Large intestine (tissue), 12 donors: Measurements from ENCODE around the gene INVS. TPM values are rescaled to one million over a fixed set of nuclear protein-coding genes. Genes with fewer than 3 reads are reported as not detected.
A peak's percentile ranks its signal among the peaks of the same experiment; 100 is the strongest.
"Not testable (repeated sequence)": the region's sequence is repeated elsewhere in the genome, so short reads cannot be mapped to it uniquely, and the experiment has no call there.

Experiments
- DNase-seq, 2 donors: peaks; one replicate each; pipeline versions ENCODE4 v3.0.0 to v3.0.0-alpha.2; 2013
- H3K27ac ChIP-seq: one replicate; pipeline ENCODE4 v1.5.1; 2013; ENCODE audit warnings: low read length
- H3K27me3 ChIP-seq: 2 replicates; pipeline ENCODE4 v1.6.1; 2013; ENCODE audit warnings: low read length; ENCODE audit not compliant: control insufficient read depth, insufficient read depth
- H3K36me3 ChIP-seq: 2 replicates; pipeline ENCODE4 v1.6.1; 2013; ENCODE audit warnings: low read length; ENCODE audit not compliant: control insufficient read depth, insufficient read depth
- H3K4me1 ChIP-seq: one replicate; pipeline ENCODE4 v1.6.1; 2013; ENCODE audit warnings: low read length; ENCODE audit not compliant: control insufficient read depth, insufficient read depth
- H3K4me3 ChIP-seq: one replicate; pipeline ENCODE4 v1.5.1; 2013; ENCODE audit warnings: low read length
- H3K9me3 ChIP-seq: one replicate; pipeline ENCODE4 v1.6.1; 2013; ENCODE audit warnings: mild to moderate bottlenecking, low read depth, low read length, moderate library complexity; ENCODE audit not compliant: control insufficient read depth
- WGBS: methylation state at CpG from one replicate; pipeline ENCODE4 v1.1.5; 2013; ENCODE audit warnings: low lambda C conversion rate; ENCODE audit not compliant: insufficient coverage; 5-methylcytosine and 5-hydroxymethylcytosine counted together
- long read RNA-seq, 11 donors: transcript quantifications; one replicate each; lab custom pipeline, GENCODE V29; 2026
- polyA plus RNA-seq: library from polyadenylated mRNA; unstranded; fragments of 120-200 nt; gene quantifications from one replicate; pipeline ENCODE4 v1.2.1, GENCODE V29; 2013

INVS gene, protein sequence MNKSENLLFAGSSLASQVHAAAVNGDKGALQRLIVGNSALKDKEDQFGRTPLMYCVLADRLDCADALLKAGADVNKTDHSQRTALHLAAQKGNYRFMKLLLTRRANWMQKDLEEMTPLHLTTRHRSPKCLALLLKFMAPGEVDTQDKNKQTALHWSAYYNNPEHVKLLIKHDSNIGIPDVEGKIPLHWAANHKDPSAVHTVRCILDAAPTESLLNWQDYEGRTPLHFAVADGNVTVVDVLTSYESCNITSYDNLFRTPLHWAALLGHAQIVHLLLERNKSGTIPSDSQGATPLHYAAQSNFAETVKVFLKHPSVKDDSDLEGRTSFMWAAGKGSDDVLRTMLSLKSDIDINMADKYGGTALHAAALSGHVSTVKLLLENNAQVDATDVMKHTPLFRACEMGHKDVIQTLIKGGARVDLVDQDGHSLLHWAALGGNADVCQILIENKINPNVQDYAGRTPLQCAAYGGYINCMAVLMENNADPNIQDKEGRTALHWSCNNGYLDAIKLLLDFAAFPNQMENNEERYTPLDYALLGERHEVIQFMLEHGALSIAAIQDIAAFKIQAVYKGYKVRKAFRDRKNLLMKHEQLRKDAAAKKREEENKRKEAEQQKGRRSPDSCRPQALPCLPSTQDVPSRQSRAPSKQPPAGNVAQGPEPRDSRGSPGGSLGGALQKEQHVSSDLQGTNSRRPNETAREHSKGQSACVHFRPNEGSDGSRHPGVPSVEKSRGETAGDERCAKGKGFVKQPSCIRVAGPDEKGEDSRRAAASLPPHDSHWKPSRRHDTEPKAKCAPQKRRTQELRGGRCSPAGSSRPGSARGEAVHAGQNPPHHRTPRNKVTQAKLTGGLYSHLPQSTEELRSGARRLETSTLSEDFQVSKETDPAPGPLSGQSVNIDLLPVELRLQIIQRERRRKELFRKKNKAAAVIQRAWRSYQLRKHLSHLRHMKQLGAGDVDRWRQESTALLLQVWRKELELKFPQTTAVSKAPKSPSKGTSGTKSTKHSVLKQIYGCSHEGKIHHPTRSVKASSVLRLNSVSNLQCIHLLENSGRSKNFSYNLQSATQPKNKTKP
- polyA plus RNA-seq: 15.8 TPM
- long read RNA-seq, donor 1, partial matches to known transcripts: 0 of 2 reads
- long read RNA-seq, donor 1, other reads (novel, unspliced or antisense): 0 of 2 reads
- long read RNA-seq, donor 2, partial matches to known transcripts: 5 of 7 reads
- long read RNA-seq, donor 2, other reads (novel, unspliced or antisense): 0 of 7 reads
- long read RNA-seq, donor 3: 0 reads
- long read RNA-seq, donor 4: 0 reads
- long read RNA-seq, donor 5, partial matches to known transcripts: 0 of 1 reads
- long read RNA-seq, donor 5, other reads (novel, unspliced or antisense): 0 of 1 reads
- long read RNA-seq, donor 6, partial matches to known transcripts: 5 of 5 reads
- long read RNA-seq, donor 6, other reads (novel, unspliced or antisense): 0 of 5 reads
- long read RNA-seq, donor 7, partial matches to known transcripts: 0 of 2 reads
- long read RNA-seq, donor 7, other reads (novel, unspliced or antisense): 0 of 2 reads
- long read RNA-seq, donor 8, partial matches to known transcripts: 24 of 38 reads
- long read RNA-seq, donor 8, other reads (novel, unspliced or antisense): 14 of 38 reads
- long read RNA-seq, donor 9: 0 reads
- long read RNA-seq, donor 10, partial matches to known transcripts: 0 of 17 reads
- long read RNA-seq, donor 10, other reads (novel, unspliced or antisense): 16 of 17 reads
- long read RNA-seq, donor 11, partial matches to known transcripts: 0 of 15 reads
- long read RNA-seq, donor 11, other reads (novel, unspliced or antisense): 13 of 15 reads

DNA sequence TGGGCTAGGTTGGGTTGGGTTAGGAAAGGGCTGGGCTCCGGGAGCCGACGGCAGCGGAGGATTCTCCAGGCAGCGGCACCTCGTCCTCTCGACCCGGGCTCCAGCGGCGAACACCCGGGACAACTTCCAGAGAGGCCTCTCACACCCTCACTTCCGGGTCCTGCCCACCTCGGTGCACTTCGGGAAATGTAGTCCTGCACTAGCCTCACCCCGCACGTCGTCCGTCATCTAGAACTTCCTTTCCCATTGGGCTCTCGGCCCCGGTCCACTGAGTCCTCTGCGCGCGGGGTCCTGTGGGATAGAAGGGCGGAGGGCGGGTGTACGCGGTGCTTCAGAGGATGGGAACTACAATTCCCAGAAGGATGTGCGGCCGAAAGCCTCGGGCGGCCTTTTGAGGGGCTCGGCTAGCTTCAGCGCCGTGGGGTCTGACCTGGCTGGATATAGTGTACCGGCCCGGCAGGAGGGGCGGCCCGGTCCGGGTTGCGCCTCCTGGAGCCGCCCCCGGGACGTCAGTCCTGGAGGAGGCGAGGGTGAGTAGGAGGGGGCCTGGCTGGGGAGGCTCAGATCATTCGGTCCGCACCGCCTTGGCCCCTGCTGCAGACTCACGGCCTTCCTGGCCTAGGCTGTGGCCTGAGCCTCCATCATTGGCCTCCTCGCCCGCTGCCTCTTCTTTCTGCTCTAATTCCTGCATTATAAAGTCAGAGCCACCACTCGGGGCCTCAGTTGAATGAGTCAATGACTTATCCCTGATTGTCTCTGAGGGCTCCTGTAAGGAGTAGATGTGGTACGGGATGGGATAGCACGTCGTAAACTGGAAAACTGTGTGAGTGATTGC, at the start of gene INVS, which contains the start of gene ERP44:
Gene INVS (plus strand): TSS at position 357 of the 835 bp plus-strand sequence. CDS start 5,279 bp downstream, outside the sequence.
Gene ERP44 (minus strand): TSS at position 114 of the 835 bp plus-strand sequence. CDS start 160 bp downstream, outside the sequence.
- no peaks in the 10 kb centered on the region for H3K9me3 ChIP-seq

DNA sequence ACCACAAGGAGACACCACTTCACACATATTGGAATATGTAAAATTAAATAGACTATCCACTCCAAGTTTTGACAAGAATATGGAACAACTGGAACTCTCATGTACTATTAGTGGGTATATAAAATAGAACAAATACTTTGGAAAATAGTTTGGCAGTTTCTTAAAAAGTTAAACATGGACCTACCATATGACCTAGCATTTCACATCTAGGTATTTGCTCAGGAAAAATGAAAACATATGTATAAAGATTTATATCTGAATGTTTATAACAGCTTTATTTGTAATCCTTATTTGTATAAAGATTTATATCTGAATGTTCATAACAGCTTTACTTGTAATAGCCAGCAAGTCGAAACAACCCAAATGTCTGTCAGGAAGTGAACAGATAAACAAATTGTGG, 49.5 kb upstream of the INVS start:
- Histone ChIP-seq H3K9me3 (no peaks in the 10 kb centered on the region), H3K27ac (no peak overlapping the region), H3K27me3 (no peaks in the 10 kb centered on the region), H3K36me3 (peaks cover 19% of the 10 kb centered on the region), H3K4me3 (no peak overlapping the region), H3K4me1 (no peaks in the 10 kb centered on the region)
- no CpG with 5 or more reads among the region's 1 CpG for WGBS
- no peak for DNase-seq

More for the DNA sequence above, at the start of gene INVS, which contains the start of gene ERP44:
- Histone ChIP-seq H3K4me1 (peaks cover 13% of the 10 kb centered on the region), H3K27ac (peak within 1 kb of the TSS; percentile 98), H3K4me3 (peak within 1 kb of the TSS; percentile 96), H3K36me3 (peaks cover 9% of the 10 kb centered on the region), H3K27me3 (no peaks in the 10 kb centered on the region)
- WGBS: no CpG with 5 or more reads among the region's 54 CpGs
- DNase-seq: peak; percentile 99

DNA sequence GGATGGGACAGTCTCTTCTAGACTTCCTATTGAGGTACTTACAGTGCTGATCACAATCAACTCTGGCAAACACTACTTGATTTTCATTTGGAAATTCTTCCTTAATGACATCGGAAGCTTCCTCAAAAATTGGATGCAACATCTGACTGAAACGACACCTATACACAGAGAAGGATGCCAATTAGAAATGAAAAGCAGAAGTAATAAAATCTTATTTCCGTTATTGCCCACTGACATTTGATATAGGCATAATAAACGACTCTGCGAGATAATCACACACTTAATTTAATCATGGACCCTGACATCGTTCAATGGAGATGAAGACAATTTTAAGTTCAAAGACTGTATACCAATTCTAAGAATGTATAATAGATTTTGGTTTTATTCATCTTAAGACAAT, 46.7 kb upstream of the INVS start:
- H3K9me3 ChIP-seq: no peaks in the 10 kb centered on the region
- H3K4me1 ChIP-seq: no peaks in the 10 kb centered on the region
- 81% methylated on average over 3 of the region's 6 CpGs for WGBS
- no peak overlapping the region for H3K4me3 ChIP-seq
- H3K27me3 ChIP-seq: no peaks in the 10 kb centered on the region
- no peak for DNase-seq
- H3K36me3 ChIP-seq: peaks cover 19% of the 10 kb centered on the region
- no peak overlapping the region for H3K27ac ChIP-seq

DNA sequence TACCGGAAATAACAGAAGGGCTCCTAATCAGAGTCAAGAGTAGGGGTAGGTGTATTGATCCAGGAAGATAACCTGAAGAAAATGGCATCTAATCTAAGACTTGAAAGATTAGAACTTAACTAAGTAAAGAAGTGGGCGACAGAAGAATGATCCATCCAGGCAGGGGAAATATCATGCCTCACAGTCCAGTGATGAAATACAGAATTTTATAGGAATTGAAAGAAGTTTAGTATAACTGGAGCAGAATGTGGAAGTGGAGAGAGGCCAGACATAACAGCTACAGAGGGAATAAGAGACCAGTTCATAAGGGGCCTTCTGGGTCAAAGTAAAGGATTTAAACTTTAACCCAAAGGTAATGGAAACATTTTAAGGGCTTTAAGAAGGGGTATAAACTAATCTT, 42.5 kb upstream of the INVS start:
- Histone ChIP-seq H3K4me3 (no peak overlapping the region), H3K27ac (no peak overlapping the region), H3K9me3 (no peaks in the 10 kb centered on the region), H3K36me3 (peaks cover 15% of the 10 kb centered on the region), H3K4me1 (no peaks in the 10 kb centered on the region), H3K27me3 (no peaks in the 10 kb centered on the region)
- 59% methylated on average over 2 of the region's 2 CpGs for WGBS
- peak in 1 of 2 donors; percentile 8 for DNase-seq

DNA sequence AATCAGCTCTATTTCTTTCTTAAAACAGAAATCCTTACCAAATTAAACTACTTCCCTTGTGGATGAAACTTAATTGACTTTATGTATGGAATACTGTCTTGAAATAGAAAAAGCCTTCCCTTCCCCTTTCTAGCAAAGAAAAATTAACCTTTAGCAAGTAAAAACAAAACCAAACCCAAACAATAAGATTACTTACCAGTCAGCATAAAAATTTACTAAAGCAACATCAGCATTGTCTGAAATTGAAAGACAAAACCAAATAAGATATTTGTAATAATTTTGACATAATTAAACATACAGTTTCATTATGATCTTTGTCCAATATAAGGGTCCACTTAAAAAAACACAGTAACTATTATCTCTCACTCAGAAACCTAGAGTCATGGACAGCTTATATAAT, 41.4 kb upstream of the INVS start:
- Histone ChIP-seq H3K9me3 (no peaks in the 10 kb centered on the region), H3K4me1 (no peaks in the 10 kb centered on the region), H3K27me3 (no peaks in the 10 kb centered on the region), H3K4me3 (no peak overlapping the region), H3K36me3 (peaks cover 15% of the 10 kb centered on the region), H3K27ac (no peak overlapping the region)
- DNase-seq: no peak

DNA sequence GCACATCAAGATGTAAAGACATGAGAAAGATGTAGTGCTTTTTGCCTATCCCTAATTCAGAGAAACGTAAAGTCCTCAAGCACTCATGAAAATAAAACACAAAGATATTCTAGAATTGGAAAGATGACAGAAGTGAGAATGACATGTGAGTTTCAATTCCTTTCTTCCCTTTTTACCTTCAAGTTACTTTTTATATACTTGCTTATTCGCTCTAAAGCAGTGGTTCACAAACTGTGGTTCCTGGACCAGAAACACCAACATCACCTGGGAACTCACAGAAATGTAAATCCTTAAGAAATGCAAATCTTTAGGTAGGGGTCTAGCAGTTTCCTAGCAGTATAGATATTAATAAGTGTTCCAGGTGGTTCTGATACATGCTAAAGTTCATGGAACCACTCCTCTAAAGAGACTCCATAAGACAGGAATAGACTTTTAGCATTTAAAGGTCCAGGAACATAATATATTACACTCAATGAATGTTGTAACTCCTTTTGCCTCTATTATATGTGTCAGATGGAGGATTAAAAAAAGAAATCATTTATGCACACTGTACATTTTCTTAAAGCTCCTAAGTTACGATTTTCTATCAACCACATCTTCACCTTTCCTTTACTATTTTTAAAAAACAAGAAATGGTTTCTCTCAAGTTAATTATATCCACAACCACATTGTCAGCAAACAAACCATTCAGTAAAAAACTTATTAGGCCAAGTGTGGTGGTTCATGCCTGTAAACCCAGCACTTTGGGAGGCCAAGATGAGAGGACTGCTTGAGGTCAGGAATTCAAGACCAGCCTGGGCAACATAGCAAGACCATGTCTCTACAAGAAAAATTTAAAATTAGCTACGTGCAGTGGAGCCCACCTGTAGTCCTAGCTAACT, 40.1 kb upstream of the INVS start:
- H3K27me3 ChIP-seq: no peaks in the 10 kb centered on the region
- H3K4me1 ChIP-seq: peaks cover 3% of the 10 kb centered on the region
- no peak overlapping the region for H3K4me3 ChIP-seq
- DNase-seq: no peak
- peaks cover 14% of the 10 kb centered on the region for H3K36me3 ChIP-seq
- no peak overlapping the region for H3K27ac ChIP-seq
- H3K9me3 ChIP-seq: no peaks in the 10 kb centered on the region
- no CpG with 5 or more reads among the region's 4 CpGs for WGBS

DNA sequence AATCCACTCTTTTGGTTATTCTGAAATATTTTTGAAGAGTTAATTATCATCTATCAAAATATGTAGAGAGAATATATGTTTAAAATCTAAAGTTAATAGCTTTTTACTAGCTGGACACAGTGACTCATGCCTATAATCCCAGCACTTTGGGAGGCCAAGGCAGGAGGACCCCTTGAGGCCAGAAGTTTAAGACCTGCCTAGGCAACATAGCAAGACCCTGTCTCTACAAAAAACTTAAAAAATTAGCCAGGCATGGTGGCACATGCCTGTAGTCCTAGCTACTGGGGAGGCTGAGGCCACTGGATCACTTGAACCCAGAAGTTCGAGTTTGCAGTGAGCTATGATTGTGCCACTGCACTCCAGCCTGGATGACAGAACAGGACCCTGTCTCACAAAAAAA, 36.4 kb upstream of the INVS start:
- H3K4me1 ChIP-seq, H3K9me3 ChIP-seq, H3K27me3 ChIP-seq, DNase-seq, H3K4me3 ChIP-seq: not testable (repeated sequence)
- Histone ChIP-seq H3K36me3 (peaks cover 11% of the 10 kb centered on the region), H3K27ac (peak overlapping the region; percentile 14)
- WGBS: no CpG with 5 or more reads among the region's 1 CpG

DNA sequence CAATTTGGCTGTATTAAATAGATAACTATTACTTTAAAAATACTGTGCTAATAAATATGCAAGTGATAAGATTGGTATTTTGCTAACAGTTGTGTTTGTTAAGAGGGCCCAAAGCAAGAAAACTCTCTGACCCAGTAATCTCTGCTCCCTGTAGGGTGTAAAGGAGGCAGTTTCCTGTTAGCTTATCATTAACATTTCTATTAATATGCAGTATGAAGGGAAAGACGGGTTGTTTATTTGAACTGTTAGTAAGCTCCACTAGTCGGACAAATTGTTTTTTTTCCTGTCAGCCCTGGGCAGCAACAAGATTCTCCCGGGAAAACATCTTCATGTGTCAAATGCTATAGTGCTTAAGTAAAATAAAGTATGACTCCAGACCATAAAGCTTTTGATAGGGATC, 35.9 kb upstream of the INVS start:
- H3K4me1 ChIP-seq: peaks cover 3% of the 10 kb centered on the region
- WGBS: 17% methylated on average over 1 of the region's 3 CpGs
- H3K27me3 ChIP-seq: no peaks in the 10 kb centered on the region
- no peak overlapping the region for H3K4me3 ChIP-seq
- peak; percentile 26 to 66 for DNase-seq
- H3K36me3 ChIP-seq: peaks cover 9% of the 10 kb centered on the region
- H3K27ac ChIP-seq: peak overlapping the region; percentile 14
- peaks cover 5% of the 10 kb centered on the region for H3K9me3 ChIP-seq
